OCI-LY1 (cell line): ENCODE data around the gene IMPA2.

Experiments used
- CTCF ChIP-seq: fragments of 200-600 bp; sonication (generic), shearing (Covaris generic); IDR thresholded peaks from 2 replicates; pipeline ENCODE4 v1.5.1; 2017; ENCODE audit warnings: mild to moderate bottlenecking, antibody characterized with exemption, low read length, moderate library complexity, mixed read lengths
- EZH2 ChIP-seq: fragments of 200-600 bp; sonication (generic), shearing (Covaris generic); IDR thresholded peaks from 2 replicates; pipeline ENCODE4 v1.8.0; 2017; ENCODE audit warnings: borderline replicate concordance, mixed run types, mild to moderate bottlenecking, antibody characterized with exemption, low read length, moderate library complexity, mixed read lengths

GRCh38 chr18:12009581-12010140 lies 28.4 kb downstream of the IMPA2 start:
- TF ChIP-seq CTCF (no peak), EZH2 (no peak)
